Right forelimb (tissue), 1 donor: ENCODE results near the gene DAND5.

Experiments
- DNase-seq: peaks from one replicate; pipeline ENCODE4 v3.0.0-alpha.2; 2018

The DAND5 gene

GRCh38 chr19:12969292-12969988 lies at the start of gene DAND5:
TSS of gene DAND5 (plus strand) at chr19:12969576. CDS start at chr19:12969661, 85 bp downstream.
- no peak for DNase-seq

- no peak for DNase-seq
Measured at GRCh38 chr19:12921047-12921446, 48.3 kb upstream of the DAND5 start.

- no peak for DNase-seq
Measured at GRCh38 chr19:12922959-12923358, 46.4 kb upstream of the DAND5 start.

- no peak for DNase-seq
Measured at GRCh38 chr19:12924621-12925310, 44.6 kb upstream of the DAND5 start.

GRCh38 chr19:12930002-12930645 lies 39.3 kb upstream of the DAND5 start:
- no peak for DNase-seq

- DNase-seq, result no peak
Measured at GRCh38 chr19:12932392-12933286, 36.7 kb upstream of the DAND5 start.

GRCh38 chr19:12933287-12934072 lies 35.9 kb upstream of the DAND5 start, which contains the start of gene FARSA:
TSS of gene FARSA (minus strand) at chr19:12933711. CDS start at chr19:12933696, 15 bp downstream.
- peak; percentile 96 for DNase-seq

GRCh38 chr19:12935071-12935470 lies 34.3 kb upstream of the DAND5 start:
- DNase-seq, result no peak

- no peak for DNase-seq
Measured at GRCh38 chr19:12936582-12936981, 32.8 kb upstream of the DAND5 start.

- DNase-seq, result no peak
Measured at GRCh38 chr19:12937093-12937926, 32.1 kb upstream of the DAND5 start.

GRCh38 chr19:12937927-12938778 lies 31.2 kb upstream of the DAND5 start, which contains the start of gene CALR:
TSS of gene CALR (plus strand) at chr19:12938609. CDS start at chr19:12938680, 71 bp downstream.
- DNase-seq, result peak; percentile 99

GRCh38 chr19:12938779-12939601 lies 30.4 kb upstream of the DAND5 start:
- no peak for DNase-seq

- no peak for DNase-seq
Measured at GRCh38 chr19:12939975-12940423, 29.4 kb upstream of the DAND5 start.

GRCh38 chr19:12940897-12941296 lies 28.5 kb upstream of the DAND5 start:
- DNase-seq, result no peak

- DNase-seq, result no peak
Measured at GRCh38 chr19:12943437-12944044, 25.8 kb upstream of the DAND5 start.

- no peak for DNase-seq
Measured at GRCh38 chr19:12944104-12944674, 25.2 kb upstream of the DAND5 start.

GRCh38 chr19:12945479-12946091 lies 23.8 kb upstream of the DAND5 start, which contains the start of gene RAD23A:
TSS of gene RAD23A (plus strand) at chr19:12945862. CDS start at chr19:12945949, 87 bp downstream.
- DNase-seq, result peak; percentile 98
